Peyer's patch (tissue), 4 donors: ENCODE measurements around the gene AGO3.

Experiments
- CTCF ChIP-seq, 6 experiments: fragments of 450-650 bp in 4 of 6; fragments of 200-600 bp in 2 of 6; sonication (generic) in 1 of 6; IDR thresholded peaks; one replicate each; pipeline ENCODE4 v1.5.1; 2017 to 2019; ENCODE audit warnings: antibody characterized with exemption in 6 of 6, mild to moderate bottlenecking in 3 of 6, moderate library complexity in 1 of 6
- POLR2A ChIP-seq, 2 donors: fragments of 450-650 bp; IDR thresholded peaks; one replicate each; pipeline ENCODE4 v1.5.1; 2017; ENCODE audit warnings: antibody characterized with exemption in 2 of 2, mild to moderate bottlenecking in 2 of 2, moderate library complexity in 2 of 2

GRCh38 chr1:36118447-36119204, 187.7 kb downstream of the AGO3 start:
- TF ChIP-seq CTCF (IDR thresholded peaks at IDR 0.05) (no peak), POLR2A (IDR thresholded peaks at IDR 0.05) (no peak)
